ENCODE data around the gene KNG1.
"Not testable (repeated sequence)": the region's sequence is repeated elsewhere in the genome, so short reads cannot be mapped to it uniquely, and the experiment has no call there.

- not testable (repeated sequence) for TF ChIP-seq CTCF (IDR thresholded peaks at IDR 0.05 in 2 of 3, conservative IDR thresholded peaks at IDR 0.05 in 1 of 3; ENCODE audit: control insufficient read depth in 2 of 3, extremely low read depth in 1 of 3, insufficient read depth in 1 of 3, low read depth in 3 of 3, low read length in 3 of 3); POLR2AphosphoS5 (IDR thresholded peaks at IDR 0.05; ENCODE audit: low read length); TARDBP (IDR thresholded peaks at IDR 0.05; ENCODE audit: borderline replicate concordance); EP300 (IDR thresholded peaks at IDR 0.05; ENCODE audit: borderline replicate concordance in 1 of 2, control insufficient read depth in 1 of 2, low read depth in 2 of 2, low read length in 2 of 2); ELK1 (IDR thresholded peaks at IDR 0.05; ENCODE audit: low read depth, low read length); GATAD2B (conservative IDR thresholded peaks at IDR 0.05; ENCODE audit: low read depth); TAF1 (IDR thresholded peaks at IDR 0.05; ENCODE audit: borderline replicate concordance, low read depth, low read length); KDM1A (IDR thresholded peaks at IDR 0.05; ENCODE audit: borderline replicate concordance); ATF2 (IDR thresholded peaks at IDR 0.05; ENCODE audit: low read length); REST (IDR thresholded peaks at IDR 0.05; ENCODE audit: low read depth, low read length); CEBPZ (IDR thresholded peaks at IDR 0.05; ENCODE audit: low read depth, low read length); SREBF1 (IDR thresholded peaks at IDR 0.05; ENCODE audit: low read length); CBX5 (IDR thresholded peaks at IDR 0.05; ENCODE audit: low read depth); FOXM1 (IDR thresholded peaks at IDR 0.05; ENCODE audit: low read depth, low read length)
These were observed 6.5 kb upstream of the KNG1 start for GRCh38 chr3:186710694-186711093.

Data from GM12878 (cell line).